HS-27A (cell line): ENCODE data around the gene CAMK2N2.

ENCODE experiments used
- DNase-seq: peaks from one replicate; pipeline ENCODE4 v3.0.0-alpha.2; 2012; ENCODE audit warnings: low read depth, missing footprints

Gene CAMK2N2

DNA sequence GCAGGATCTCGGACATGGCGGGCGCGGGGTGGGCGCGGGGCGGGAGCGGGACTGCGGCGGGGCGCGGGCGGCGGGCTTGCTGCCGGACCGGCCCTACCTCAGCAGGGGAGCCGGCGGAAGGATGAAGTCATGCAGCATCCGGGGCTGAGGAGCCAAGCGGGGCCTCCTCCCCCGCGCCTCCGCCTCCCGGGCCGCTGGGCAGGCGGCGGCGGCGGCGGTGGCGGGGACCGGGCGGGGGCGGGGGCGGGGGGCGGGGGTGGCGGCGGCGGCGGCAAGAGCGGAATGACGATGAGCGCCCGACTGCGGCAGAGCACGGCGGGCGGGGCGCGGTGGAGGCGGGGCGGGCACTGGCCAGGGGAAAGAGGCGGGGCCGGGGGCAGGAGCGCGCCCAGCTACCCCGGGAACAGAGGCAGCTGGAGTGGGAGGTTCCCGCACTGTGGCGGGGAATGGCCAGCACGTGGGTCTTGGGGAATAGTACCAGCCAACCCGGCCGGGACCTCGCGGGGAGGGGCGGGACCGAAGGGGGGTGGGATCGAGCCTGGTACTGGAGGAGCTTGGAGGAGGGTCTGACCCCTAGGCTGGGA lies at the start of gene CAMK2N2:
Gene CAMK2N2 (minus strand): TSS at position 284 of the 584 bp plus-strand sequence. CDS start 268 bp downstream, at position 16.
- peak; percentile 62 for DNase-seq

DNA sequence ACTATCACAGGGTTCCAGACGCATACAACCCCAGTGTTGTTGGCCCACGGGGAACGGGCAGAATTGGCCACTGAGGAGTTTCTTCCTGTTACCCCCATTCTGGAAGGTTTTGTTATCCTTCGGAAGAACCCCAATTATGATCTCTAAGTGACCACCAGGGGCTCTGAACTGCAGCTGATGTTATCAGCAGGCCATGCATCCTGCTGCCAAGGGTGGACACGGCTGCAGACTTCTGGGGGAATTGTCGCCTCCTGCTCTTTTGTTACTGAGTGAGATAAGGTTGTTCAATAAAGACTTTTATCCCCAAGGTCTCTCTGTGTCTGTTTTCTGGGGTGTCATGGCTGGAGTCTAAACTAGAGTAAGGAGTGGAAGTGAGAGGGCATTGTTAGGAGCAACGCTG lies 47.4 kb upstream of the CAMK2N2 start:
- no peak for DNase-seq

DNA sequence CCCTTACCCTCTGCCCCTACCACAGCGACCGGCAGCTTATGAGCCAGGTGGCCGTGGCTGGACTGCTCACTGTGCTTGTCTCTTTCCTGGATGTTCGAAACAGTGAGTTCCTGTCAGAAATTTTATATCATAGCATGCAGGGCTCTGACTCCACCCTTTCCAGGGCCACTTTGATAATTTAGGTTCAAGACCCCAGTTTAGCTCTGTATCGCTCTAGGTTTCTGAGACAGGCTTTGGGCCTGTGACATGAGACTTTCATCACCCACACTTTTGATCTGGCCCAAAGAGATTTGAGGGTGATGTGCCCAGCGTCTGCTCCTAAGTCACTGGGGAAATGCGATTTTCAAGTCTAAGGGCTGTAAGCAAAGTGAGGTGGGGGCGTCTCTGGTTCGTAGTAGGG lies 46.6 kb upstream of the CAMK2N2 start:
- no peak for DNase-seq

DNA sequence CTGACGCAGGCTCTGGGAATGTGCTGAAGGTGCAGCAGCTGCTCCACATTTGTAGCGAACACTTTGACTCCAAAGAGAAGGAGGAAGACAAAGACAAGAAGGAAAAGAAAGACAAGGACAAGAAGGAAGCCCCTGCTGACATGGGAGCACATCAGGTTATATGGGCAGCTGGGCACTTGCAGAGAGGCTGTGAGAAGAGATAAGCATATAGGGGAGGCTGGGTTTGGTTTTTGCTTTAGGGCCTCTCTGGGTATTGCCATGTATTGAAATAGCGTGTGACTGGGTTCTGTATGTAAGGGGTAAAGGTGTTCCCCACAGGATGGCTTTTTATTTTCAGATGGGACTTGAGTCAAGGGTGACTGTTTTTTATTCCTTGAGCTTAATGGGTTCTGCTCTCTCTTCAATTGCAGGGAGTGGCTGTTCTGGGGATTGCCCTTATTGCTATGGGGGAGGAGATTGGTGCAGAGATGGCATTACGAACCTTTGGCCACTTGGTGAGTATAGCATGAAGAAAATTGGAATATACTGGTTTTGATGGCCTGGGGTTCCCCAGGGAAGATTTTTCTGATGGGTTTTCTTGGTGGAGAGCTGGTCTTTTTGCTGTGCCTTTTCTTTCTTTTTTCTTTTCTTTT lies 45.1 kb upstream of the CAMK2N2 start:
- no peak for DNase-seq

DNA sequence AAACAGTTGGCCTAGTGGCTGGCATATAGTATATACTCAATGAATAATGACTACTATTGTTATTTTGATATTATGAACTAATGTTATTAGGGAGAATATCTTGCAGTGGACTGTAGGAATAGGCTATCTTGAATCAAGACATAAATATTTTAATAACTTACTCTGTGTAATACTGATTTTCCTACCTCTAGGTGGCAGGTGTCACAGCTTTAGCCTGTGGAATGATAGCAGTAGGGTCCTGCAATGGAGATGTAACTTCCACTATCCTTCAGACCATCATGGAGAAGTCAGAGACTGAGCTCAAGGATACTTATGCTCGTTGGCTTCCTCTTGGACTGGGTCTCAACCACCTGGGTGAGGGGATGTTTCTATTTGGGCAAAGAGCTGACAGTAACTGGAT lies 44.2 kb upstream of the CAMK2N2 start:
- no peak for DNase-seq

DNA sequence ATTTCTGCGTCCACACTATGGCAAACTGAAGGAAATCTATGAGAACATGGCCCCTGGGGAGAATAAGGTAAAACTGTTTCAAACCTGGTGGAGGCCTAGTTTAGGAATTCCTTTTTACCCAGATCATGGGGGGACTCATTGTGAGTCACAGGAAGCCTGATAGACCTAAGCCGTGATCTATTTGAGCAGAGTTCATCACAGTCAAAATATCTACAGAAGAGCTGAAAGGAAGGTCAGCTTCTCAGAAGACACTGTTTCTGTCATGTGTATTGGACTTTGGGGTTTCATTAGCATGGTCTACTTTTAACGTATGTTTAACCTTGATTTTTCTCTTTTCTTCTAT lies 39.0 kb upstream of the CAMK2N2 start:
- peak; percentile 51 for DNase-seq

DNA sequence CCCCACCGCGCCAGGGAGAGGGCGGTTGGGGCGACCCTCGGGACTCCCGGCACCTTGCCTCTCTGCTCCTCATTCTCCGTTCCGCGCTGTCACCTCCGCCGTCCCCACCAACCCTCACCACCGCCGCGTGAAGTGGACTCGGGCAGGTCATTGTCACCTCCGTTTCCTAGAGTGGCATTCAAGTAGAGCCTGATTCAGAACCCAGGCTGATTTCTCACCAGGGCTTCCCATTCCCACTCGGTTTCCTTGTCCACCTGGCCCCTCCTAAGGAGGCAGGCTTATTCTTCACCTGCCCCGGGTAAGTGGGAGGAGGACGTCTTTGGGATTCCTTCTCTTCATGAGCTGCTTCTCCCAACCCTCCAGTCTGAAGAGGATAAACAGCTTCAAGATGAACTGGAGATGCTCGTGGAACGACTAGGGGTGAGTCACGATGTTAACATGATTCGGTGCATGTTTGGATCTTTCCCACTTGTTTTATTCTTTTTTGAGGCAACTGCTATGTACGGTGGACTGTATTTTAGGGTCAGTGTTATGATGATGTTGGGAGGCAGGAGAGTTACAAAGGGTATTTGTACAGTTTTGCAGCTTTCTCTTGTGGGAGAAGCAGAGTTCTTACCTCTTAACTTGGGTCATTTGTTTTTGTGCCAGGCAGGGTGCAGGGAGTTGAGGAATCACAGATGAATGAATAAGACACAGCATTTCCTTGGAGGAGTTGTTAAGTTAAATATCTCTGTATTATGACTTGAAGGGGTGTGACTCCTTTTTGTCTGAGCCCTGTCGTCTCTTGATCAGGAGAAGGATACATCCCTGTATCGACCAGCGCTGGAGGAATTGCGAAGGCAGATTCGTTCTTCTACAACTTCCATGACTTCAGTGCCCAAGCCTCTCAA lies 38.4 kb upstream of the CAMK2N2 start:
- DNase-seq = peak; percentile 20

DNA sequence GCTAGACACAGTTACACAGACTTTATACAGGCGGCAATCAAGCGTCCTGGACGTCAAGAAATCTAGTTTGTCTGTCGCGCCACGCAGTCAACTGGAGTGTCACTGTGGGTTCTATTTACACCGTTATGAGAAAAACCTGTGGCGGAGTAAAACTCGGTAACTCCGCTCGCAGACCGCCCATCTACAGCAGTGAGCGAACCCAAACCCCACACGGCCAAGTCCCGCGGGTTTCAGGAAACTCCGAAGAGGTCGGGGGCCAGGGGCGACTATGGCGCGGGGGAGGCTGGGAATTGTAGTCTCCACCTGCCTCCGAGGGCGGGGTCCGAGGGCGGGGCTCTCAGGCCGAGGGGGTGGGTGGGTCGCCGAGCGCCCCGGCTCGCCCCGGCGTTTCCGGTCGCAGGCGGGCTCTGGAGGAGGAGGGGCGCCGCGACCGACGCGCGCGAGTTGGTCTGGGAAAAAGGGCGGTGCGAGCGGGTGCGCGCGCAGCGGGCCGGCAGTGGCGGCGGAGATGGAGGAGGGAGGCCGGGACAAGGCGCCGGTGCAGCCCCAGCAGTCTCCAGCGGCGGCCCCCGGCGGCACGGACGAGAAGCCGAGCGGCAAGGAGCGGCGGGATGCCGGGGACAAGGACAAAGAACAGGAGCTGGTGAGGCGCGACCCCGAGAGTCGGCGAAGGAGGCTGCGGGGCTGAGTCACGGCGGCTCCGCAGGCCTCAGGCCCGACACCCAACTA lies 37.6 kb upstream of the CAMK2N2 start, which contains the start of gene PSMD2:
Gene PSMD2 (plus strand): TSS at position 483 of the 729 bp plus-strand sequence. CDS start 26 bp downstream, at position 509.
- DNase-seq = peak; percentile 73

DNA sequence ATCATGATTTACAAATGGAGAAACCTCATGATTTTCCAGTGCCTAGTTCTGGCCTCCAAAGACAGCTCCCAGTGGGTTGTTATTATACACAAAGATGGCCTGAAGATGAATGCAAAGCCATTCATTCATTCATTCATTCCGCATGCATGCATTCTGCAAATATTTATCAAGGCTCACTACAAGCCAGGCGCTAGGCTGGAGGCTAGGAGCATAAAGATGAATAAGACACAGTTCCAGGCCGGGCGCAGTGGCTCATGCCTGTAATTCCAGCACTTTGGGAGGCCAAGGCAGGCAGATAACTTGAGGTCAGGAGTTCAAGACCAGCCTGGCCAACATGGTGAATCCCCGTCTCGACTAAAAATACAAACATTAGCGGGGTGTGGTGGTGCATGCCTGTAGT lies 35.3 kb upstream of the CAMK2N2 start:
- no peak for DNase-seq

DNA sequence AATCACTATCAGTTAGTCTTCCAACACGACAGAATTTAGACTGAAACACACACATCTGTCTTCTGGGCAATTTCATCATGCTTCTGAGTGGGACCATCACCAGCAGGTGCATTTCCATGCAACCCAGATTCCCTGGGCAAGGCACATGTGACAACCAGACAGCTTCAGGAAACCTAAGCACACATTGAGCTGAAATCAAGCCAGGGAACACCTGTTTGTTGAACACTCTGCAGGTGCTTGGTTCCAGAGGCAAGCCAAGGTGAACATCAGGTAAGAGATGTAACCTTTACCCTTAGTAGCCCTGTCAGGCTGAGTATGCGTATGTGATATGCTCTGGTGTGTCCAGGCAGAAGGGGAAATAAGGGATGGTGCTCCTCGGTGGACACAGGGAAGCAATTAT lies 34.4 kb upstream of the CAMK2N2 start:
- DNase-seq = no peak

DNA sequence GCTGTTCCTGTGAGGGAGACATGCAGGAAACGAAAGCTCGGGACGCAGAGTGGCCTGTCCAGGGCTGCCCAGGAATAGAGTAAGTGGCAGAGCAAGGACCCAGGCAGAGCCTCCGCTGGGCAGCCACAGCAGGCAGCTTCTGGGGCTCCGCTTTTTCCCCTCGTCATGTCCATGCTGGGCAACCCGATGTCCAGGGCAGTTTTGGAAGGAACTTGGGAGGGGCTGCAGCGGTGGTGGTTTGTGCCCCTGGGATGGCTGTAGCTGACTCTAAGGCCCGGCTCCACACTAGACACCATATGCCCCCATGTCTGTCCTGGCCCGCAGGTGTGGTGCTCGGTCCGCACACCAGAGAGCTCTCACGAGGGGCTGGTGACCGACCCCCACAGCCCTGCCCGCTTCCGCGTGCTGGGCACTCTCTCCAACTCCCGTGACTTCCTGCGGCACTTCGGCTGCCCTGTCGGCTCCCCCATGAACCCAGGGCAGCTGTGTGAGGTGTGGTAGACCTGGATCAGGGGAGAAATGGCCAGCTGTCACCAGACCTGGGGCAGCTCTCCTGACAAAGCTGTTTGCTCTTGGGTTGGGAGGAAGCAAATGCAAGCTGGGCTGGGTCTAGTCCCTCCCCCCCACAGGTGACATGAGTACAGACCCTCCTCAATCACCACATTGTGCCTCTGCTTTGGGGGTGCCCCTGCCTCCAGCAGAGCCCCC lies 30.5 kb upstream of the CAMK2N2 start:
- DNase-seq = no peak

DNA sequence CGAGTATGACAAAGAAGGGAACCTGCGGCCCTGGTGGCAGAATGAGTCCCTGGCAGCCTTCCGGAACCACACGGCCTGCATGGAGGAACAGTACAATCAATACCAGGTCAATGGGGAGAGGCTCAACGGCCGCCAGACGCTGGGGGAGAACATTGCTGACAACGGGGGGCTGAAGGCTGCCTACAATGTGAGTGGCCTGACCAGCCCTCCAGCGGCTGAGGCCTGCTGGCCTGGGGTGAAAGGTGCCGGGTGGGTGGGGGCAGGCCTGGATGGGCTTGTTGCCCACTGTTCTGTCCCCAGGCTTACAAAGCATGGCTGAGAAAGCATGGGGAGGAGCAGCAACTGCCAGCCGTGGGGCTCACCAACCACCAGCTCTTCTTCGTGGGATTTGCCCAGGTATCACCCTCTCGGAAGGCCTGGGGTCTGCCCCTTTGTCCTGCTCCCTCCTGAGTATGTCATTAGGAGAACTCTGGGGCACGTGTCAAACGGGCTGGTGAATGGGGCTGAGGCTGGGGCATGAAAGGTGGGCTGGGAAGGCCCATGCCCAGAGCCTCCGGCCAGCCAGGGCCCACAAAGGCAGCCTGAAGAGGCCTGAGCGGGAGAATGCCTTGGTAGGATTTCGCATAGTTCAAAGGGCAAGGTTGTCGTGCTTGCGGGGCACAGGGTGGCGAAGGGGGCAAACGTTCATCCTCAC lies 29.8 kb upstream of the CAMK2N2 start:
- no peak for DNase-seq

DNA sequence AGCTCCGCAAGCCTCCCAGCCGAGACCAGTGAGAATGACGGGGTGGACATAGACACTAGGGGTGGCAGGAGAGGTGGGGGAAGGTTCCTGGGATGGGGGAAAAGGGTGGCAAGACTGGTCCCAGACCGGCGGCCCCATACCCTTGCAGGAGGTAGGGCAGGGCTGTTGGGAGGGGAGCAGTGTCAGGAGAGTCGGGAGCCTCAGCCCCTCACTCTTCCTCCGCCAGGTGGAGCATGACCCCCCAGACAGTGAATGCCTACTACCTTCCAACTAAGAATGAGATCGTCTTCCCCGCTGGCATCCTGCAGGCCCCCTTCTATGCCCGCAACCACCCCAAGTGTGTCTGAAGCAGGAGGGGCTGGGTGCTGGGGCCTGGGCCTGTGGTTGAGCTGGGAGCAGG lies 29.0 kb upstream of the CAMK2N2 start:
- DNase-seq = no peak

DNA sequence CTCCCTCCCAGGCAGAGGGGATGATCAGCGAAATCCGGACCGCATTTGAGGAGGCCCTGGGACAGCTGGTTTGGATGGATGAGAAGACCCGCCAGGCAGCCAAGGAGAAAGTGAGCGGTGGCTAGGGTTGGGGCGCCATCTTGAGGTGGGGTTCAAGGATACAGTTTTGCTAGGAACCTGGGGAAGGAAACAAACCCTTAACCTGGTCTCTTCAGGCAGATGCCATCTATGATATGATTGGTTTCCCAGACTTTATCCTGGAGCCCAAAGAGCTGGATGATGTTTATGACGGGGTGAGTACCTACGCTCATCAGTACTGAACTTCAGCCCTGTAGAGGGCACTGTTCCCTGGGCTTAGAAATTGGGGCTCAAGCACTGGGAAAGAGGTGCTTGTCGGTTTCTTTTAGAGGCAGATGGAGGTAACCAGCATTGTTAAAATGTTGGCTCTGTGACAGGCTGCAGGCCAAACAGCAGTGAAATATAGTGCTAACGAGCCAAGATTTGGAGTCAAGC lies 28.1 kb upstream of the CAMK2N2 start:
- no peak for DNase-seq

DNA sequence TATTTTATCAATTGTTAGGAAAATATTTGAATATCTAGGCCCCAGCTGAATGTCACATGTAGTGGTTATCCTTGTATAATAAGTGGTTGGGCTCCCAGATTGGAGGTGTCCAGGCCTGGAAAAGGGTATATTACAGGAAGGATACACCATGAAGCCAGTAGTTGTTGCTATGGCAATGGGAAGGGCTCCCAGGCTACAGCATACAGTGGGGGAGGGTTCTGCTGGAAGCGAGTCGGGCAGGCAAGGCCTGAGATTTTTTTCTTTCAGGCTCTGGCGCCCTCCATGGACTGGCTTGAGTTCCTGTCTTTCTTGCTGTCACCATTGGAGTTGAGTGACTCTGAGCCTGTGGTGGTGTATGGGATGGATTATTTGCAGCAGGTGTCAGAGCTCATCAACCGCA lies 23.3 kb upstream of the CAMK2N2 start:
- peak; percentile 27 for DNase-seq

DNA sequence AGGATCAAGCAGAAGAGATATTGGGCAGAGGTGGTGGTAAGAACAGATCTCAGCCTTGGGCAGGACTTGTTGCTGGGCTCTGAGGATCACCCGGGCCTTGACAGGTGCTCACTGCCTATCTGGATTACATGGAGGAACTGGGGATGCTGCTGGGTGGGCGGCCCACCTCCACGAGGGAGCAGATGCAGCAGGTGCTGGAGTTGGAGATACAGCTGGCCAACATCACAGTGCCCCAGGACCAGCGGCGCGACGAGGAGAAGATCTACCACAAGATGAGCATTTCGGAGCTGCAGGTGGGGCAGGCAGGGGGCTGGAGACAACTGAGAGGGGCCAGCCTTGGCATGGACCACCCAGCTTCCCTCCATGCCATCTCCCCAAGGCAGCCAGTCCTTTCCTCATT lies 22.3 kb upstream of the CAMK2N2 start:
- no peak for DNase-seq

DNA sequence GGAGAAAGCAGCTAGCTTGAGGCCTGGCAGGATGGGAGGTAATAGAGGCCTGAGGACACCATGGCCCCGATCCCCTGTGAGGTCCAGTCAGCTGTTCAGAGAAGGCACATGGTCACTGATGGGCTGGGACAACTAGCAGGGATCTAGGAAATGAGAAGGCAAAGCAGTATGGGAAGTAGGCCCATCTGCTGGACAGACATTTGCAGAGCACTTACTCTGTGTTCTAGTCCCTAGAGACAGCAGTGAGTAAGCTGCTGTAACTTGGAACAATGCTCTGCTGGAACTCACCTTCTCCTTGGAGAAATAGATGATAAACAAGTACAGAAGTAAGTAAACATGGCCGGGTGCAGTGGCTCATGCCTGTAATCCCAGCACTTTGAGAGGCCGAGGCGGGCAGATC lies 21.6 kb upstream of the CAMK2N2 start:
- no peak for DNase-seq

DNA sequence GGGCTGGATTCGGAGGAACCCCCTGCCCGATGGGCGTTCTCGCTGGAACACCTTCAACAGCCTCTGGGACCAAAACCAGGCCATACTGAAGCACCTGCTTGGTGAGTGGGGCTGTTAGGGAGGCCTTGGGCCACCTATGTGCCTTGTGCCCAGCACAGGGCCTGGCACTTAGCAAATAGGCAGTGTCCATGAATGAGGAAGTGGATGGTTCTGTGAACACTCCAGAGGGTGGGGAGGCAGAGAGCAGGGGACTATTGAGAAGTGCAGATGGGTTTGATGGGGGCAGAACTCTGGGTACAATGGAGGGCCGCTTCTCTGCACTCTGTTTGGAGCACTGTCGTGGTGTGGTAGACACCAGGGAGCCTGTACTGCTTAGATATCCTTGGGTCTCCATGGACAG lies 16.0 kb upstream of the CAMK2N2 start:
- DNase-seq = no peak

DNA sequence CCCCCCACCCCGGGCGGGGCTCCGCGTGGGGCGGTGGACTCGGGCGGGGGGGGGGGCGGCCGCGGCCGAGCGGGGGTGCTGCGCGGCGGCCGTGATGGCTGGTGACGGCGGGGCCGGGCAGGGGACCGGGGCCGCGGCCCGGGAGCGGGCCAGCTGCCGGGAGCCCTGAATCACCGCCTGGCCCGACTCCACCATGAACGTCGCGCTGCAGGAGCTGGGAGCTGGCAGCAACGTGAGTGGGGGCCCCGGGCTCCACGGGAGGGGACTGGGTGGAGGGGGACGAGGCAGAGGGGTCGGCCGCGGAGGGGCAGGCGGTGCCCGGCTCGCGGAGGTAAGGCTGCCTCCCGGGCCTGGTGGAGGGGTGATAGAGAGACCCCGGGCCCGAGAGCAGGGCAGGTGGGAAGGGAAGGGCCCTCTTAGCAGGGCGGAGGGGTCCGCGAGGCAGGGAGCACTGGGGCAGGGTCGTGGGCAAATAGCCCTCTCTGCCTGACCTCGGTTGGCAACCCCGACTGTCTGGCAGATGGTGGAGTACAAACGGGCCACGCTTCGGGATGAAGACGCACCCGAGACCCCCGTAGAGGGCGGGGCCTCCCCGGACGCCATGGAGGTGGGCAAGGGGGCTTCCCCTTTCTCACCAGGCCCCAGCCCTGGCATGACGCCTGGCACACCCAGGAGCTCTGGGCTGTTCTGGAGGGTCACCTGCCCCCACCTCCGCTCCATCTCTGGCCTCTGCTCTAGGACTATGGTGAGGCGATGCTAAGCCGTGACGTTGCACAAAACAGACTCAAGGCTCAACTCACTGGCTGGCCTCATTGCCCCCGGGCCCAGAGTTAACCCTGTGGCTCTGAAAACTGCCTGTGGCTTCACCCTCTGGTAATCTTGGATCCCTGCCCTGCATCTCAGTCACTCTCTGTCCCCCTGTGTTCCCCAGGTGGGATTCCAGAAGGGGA lies 14.9 kb upstream of the CAMK2N2 start, which contains the start of gene ECE2:
Gene ECE2 (plus strand): TSS at position 62 of the 950 bp plus-strand sequence. CDS start 132 bp downstream, at position 194.
- DNase-seq = no peak

DNA sequence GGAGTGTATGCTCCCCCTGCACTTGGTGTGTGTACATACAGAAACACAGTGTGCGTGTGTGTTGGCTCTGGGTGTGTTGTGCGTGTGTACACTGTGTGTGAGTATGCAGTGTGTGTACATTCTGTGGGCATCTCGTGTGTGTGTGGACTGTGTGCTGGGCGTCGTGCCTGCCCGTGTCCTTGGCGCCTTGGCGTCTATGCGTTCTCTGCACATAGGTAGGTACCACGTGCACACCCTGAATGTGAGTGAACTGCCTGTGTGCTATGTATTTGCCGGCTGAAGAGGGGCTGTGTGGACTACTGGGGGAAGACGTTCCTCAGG lies 14.0 kb upstream of the CAMK2N2 start:
- DNase-seq = no peak
